Immature natural killer cell (primary cell): Measurements from ENCODE around the gene MPEG1. TPM values are rescaled to one million over a fixed set of nuclear protein-coding genes. Genes with fewer than 3 reads are reported as not detected.

ENCODE experiments used
- DNase-seq, 3 donors: peaks; one replicate each; pipeline ENCODE4 v3.0.0; 2022; ENCODE audit warnings: mixed read lengths in 1 of 3
- H3K27ac Mint-ChIP-seq, 6 donors: one replicate each; pipeline ENCODE4 v1.8.0; 2020; ENCODE audit warnings: mixed read lengths in 6 of 6, mild to moderate bottlenecking in 5 of 6, inconsistent platforms in 4 of 6, moderate library complexity in 3 of 6
- H3K27me3 Mint-ChIP-seq, 3 donors: one replicate each; pipeline ENCODE4 v1.8.0; 2020 to 2021; ENCODE audit warnings: low read depth in 3 of 3, mild to moderate bottlenecking in 3 of 3, mixed read lengths in 3 of 3, moderate library complexity in 3 of 3, inconsistent platforms in 1 of 3
- H3K36me3 Mint-ChIP-seq, 3 donors: one replicate each; pipeline ENCODE4 v1.8.0; 2020; ENCODE audit warnings: mixed read lengths in 3 of 3, inconsistent platforms in 2 of 3, mild to moderate bottlenecking in 2 of 3
- H3K4me1 Mint-ChIP-seq, 2 donors: one replicate each; pipeline ENCODE4 v1.8.0; 2020; ENCODE audit warnings: inconsistent platforms in 2 of 2, mild to moderate bottlenecking in 2 of 2, mixed read lengths in 2 of 2, moderate library complexity in 1 of 2
- H3K4me3 Mint-ChIP-seq, 5 donors: one replicate each; pipeline ENCODE4 v1.8.0; 2020; ENCODE audit warnings: mild to moderate bottlenecking in 5 of 5, mixed read lengths in 5 of 5, inconsistent platforms in 3 of 5, moderate library complexity in 3 of 5
- H3K9me3 Mint-ChIP-seq, 6 donors: one replicate each; pipeline ENCODE4 v1.8.0; 2020; ENCODE audit warnings: mild to moderate bottlenecking in 6 of 6, mixed read lengths in 6 of 6, inconsistent platforms in 4 of 6, moderate library complexity in 3 of 6
- polyA plus RNA-seq, 3 donors: library from polyadenylated mRNA; unstranded; fragments of 300-500 nt; fragmentation: Illumina TruSeq; gene quantifications; one replicate each; pipeline ENCODE4 v1.2.3, GENCODE V29; 2021

MPEG1 gene
- polyA plus RNA-seq, 3 donors from 2014 or later, result 1.7 to 13.2 (median 7.1) TPM

- H3K27me3 Mint-ChIP-seq, result peaks cover 0 to 9% (median 1%) of the 10 kb centered on the region in 3 donors
- H3K36me3 Mint-ChIP-seq, result no peaks in the 10 kb centered on the region
- DNase-seq, result no peak
- H3K4me3 Mint-ChIP-seq, result no peak overlapping the region
- no peaks in the 10 kb centered on the region for H3K9me3 Mint-ChIP-seq
- H3K4me1 Mint-ChIP-seq, result no peaks in the 10 kb centered on the region
- H3K27ac Mint-ChIP-seq, result no peak overlapping the region
These were observed 21.6 kb downstream of the MPEG1 start for GRCh38 chr11:59191095-59191494.

- Mint-ChIP-seq H3K27ac (no peak overlapping the region), H3K4me1 (no peaks in the 10 kb centered on the region), H3K9me3 (no peaks in the 10 kb centered on the region), H3K4me3 (no peak overlapping the region), H3K27me3 (peaks cover 0 to 11% (median 1%) of the 10 kb centered on the region in 3 donors), H3K36me3 (no peaks in the 10 kb centered on the region)
- DNase-seq, result no peak
These were observed 22.7 kb downstream of the MPEG1 start for GRCh38 chr11:59189986-59190385.

- H3K36me3 Mint-ChIP-seq, result no peaks in the 10 kb centered on the region
These were observed 23.8 kb downstream of the MPEG1 start for GRCh38 chr11:59188954-59189353.

GRCh38 chr11:59187587-59187986 is 25.1 kb downstream of the MPEG1 start:
- no peak for DNase-seq
- H3K27ac Mint-ChIP-seq, result no peak overlapping the region
- no peaks in the 10 kb centered on the region for H3K4me1 Mint-ChIP-seq
- no peaks in the 10 kb centered on the region for H3K36me3 Mint-ChIP-seq
- no peak overlapping the region for H3K4me3 Mint-ChIP-seq
- H3K27me3 Mint-ChIP-seq, result peaks cover 0 to 7% (median 0%) of the 10 kb centered on the region in 3 donors
- H3K9me3 Mint-ChIP-seq, result no peaks in the 10 kb centered on the region

More at GRCh38 chr11:59188954-59189353, 23.8 kb downstream of the MPEG1 start:
- Mint-ChIP-seq H3K27me3 (peaks cover 0 to 9% (median 0%) of the 10 kb centered on the region in 3 donors), H3K4me3 (no peak overlapping the region), H3K4me1 (no peaks in the 10 kb centered on the region), H3K9me3 (no peaks in the 10 kb centered on the region), H3K27ac (no peak overlapping the region)
- DNase-seq, result no peak

- Mint-ChIP-seq H3K27ac (no peak overlapping the region), H3K27me3 (peaks cover 0 to 7% (median 0%) of the 10 kb centered on the region in 3 donors), H3K36me3 (no peaks in the 10 kb centered on the region), H3K4me3 (no peak overlapping the region), H3K9me3 (no peaks in the 10 kb centered on the region), H3K4me1 (no peaks in the 10 kb centered on the region)
- DNase-seq, result no peak
These were observed 25.7 kb downstream of the MPEG1 start for GRCh38 chr11:59187035-59187434.

GRCh38 chr11:59186130-59186594 is 26.6 kb downstream of the MPEG1 start:
- Mint-ChIP-seq H3K9me3 (no peaks in the 10 kb centered on the region), H3K4me1 (no peaks in the 10 kb centered on the region), H3K4me3 (no peak overlapping the region), H3K27me3 (peaks cover 0 to 7% (median 0%) of the 10 kb centered on the region in 3 donors), H3K36me3 (no peaks in the 10 kb centered on the region), H3K27ac (no peak overlapping the region)
- peak; percentile 37 to 53 (median 42) for DNase-seq

GRCh38 chr11:59185386-59185945 is 27.3 kb downstream of the MPEG1 start:
- Mint-ChIP-seq H3K9me3 (no peaks in the 10 kb centered on the region), H3K27ac (no peak overlapping the region), H3K36me3 (no peaks in the 10 kb centered on the region), H3K27me3 (peaks cover 0 to 7% (median 0%) of the 10 kb centered on the region in 3 donors), H3K4me3 (no peak overlapping the region), H3K4me1 (no peaks in the 10 kb centered on the region)
- no peak for DNase-seq

- Mint-ChIP-seq H3K4me3 (no peak overlapping the region), H3K9me3 (no peaks in the 10 kb centered on the region), H3K27ac (no peak overlapping the region), H3K27me3 (peaks cover 0 to 7% (median 2%) of the 10 kb centered on the region in 3 donors), H3K36me3 (no peaks in the 10 kb centered on the region), H3K4me1 (no peaks in the 10 kb centered on the region)
- no peak for DNase-seq
These were observed 27.9 kb downstream of the MPEG1 start for GRCh38 chr11:59184691-59185339.

- H3K9me3 Mint-ChIP-seq, result no peaks in the 10 kb centered on the region
- no peak overlapping the region for H3K27ac Mint-ChIP-seq
- no peaks in the 10 kb centered on the region for H3K36me3 Mint-ChIP-seq
These were observed 29.0 kb downstream of the MPEG1 start for GRCh38 chr11:59183771-59184170.

GRCh38 chr11:59182457-59183151 is 30.1 kb downstream of the MPEG1 start:
- no peaks in the 10 kb centered on the region for H3K36me3 Mint-ChIP-seq
- no peak for DNase-seq
- peaks cover 2 to 7% (median 4%) of the 10 kb centered on the region in 3 donors for H3K27me3 Mint-ChIP-seq
- no peaks in the 10 kb centered on the region for H3K4me1 Mint-ChIP-seq
- H3K27ac Mint-ChIP-seq, result no peak overlapping the region
- H3K9me3 Mint-ChIP-seq, result no peaks in the 10 kb centered on the region
- no peak overlapping the region for H3K4me3 Mint-ChIP-seq

More at GRCh38 chr11:59183771-59184170, 29.0 kb downstream of the MPEG1 start:
- peaks cover 2 to 4% (median 4%) of the 10 kb centered on the region in 3 donors for H3K27me3 Mint-ChIP-seq
- no peaks in the 10 kb centered on the region for H3K4me1 Mint-ChIP-seq
- DNase-seq, result no peak
- H3K4me3 Mint-ChIP-seq, result no peak overlapping the region

GRCh38 chr11:59181746-59182456 is 30.8 kb downstream of the MPEG1 start:
- H3K9me3 Mint-ChIP-seq, result no peaks in the 10 kb centered on the region
- H3K4me3 Mint-ChIP-seq, result no peak overlapping the region
- H3K27ac Mint-ChIP-seq, result no peak overlapping the region
- H3K4me1 Mint-ChIP-seq, result no peaks in the 10 kb centered on the region
- H3K36me3 Mint-ChIP-seq, result no peaks in the 10 kb centered on the region
- DNase-seq, result no peak
- peaks cover 2 to 8% (median 4%) of the 10 kb centered on the region in 3 donors for H3K27me3 Mint-ChIP-seq

GRCh38 chr11:59180907-59181306 is 31.8 kb downstream of the MPEG1 start:
- Mint-ChIP-seq H3K9me3 (no peaks in the 10 kb centered on the region), H3K27me3 (peaks cover 2 to 6% (median 4%) of the 10 kb centered on the region in 3 donors), H3K4me3 (no peak overlapping the region), H3K4me1 (no peaks in the 10 kb centered on the region), H3K36me3 (no peaks in the 10 kb centered on the region), H3K27ac (no peak overlapping the region)
- DNase-seq, result no peak

- H3K4me3 Mint-ChIP-seq, result no peak overlapping the region
- no peak overlapping the region for H3K27ac Mint-ChIP-seq
- no peaks in the 10 kb centered on the region for H3K9me3 Mint-ChIP-seq
- DNase-seq, result no peak
- no peaks in the 10 kb centered on the region for H3K4me1 Mint-ChIP-seq
- no peaks in the 10 kb centered on the region for H3K36me3 Mint-ChIP-seq
- peaks cover 2 to 6% (median 4%) of the 10 kb centered on the region in 3 donors for H3K27me3 Mint-ChIP-seq
These were observed 32.5 kb downstream of the MPEG1 start for GRCh38 chr11:59180168-59180776.
